Colon (tissue), 2 donors: Measurements from ENCODE around the gene LEFTY1.
"Not testable (repeated sequence)": the region's sequence is repeated elsewhere in the genome, so short reads cannot be mapped to it uniquely, and the experiment has no call there.

Experiments used
- FAIRE-seq: peaks from 2 replicates; lab custom pipeline; 2012; peaks lifted over from hg19 to GRCh38; lab: Jason Lieb, UNC
- donor health status: control.
- donor health status: control.

LEFTY1 gene

DNA sequence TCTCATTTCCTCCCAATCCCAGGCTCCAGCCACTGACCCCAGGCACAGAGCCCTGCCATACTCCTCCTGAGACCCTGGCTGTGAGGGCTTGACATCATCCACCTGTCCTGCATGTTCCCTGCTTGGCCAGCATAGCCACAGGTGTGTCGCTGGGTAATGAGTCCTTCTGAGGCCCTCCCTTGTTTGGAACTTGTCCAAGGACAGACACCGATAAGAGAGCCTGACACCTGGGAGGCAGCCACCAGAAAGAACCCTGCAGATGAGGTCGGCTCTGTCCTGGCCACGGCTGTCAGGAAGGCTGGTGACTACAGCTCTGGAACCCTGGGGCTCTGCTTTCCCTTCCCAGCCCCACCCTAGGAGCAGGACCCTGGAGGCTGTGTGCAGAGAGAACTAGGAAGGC is 41.3 kb downstream of the LEFTY1 start:
- FAIRE-seq = no peak

DNA sequence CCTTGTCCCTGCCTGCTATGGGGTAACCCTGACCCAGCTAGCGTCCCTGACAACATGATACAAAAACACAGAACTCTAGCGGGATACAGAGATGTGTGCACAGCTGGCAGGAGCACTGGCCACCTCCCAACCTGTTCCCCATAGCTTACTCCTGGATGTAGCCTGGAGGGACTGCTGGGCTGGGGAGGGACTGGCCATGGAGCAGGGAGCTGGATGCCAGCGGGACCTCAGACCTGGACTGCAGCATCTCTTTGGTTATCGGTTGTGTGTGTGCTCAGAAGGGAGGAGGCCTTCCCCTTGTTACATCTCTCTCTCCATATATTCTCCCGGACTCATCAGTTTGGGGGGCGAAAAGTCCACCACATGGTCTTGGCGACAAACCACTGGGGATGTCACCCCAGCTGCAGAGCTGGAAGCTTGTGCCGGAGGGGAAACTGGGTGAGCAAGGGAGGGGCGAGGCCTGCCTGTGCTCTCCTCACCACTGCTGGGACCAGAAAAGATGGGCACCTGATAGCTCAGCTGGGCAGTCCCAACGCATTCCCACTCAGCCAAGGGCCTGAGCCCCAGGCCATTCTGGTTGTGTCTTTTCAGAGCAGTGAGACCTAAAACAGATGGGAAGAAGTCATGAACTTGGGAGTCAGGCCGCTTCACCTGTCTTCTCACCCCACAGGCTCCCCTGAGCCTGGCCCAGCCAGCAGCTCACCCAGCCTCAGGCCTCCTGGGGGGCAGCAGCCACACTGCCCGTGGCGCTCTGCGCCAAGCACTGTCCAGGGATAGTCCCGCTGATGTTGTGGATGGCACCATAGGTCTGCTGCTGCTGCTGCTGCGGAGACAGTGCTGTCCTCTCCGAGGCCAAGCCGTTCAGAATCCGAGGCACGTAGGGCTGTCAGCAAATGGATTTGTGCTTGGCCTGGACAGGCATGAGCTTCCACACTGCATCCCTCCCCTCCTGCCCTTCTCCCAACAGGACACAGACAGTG is 42.3 kb downstream of the LEFTY1 start:
- no peak for FAIRE-seq

- no peak for FAIRE-seq
Observed at GRCh38 chr1:225845571-225846259, 43.2 kb downstream of the LEFTY1 start.

DNA sequence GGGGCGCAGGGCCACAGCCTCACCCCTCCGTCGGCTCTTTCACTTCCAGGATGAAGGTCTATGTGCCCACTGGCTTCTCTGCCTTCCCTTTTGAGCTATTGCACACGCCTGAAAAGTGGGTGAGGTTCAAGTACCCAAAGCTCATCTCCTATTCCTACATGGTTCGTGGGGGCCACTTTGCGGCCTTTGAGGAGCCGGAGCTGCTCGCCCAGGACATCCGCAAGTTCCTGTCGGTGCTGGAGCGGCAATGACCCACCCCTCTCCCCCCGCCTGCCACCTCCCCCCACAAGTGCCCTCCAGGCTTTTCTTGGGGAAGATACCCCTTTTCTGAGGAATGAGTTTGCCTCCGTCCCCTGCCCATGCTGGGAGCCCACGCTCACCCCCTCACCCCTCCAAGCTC is 43.8 kb downstream of the LEFTY1 start:
- no peak for FAIRE-seq

DNA sequence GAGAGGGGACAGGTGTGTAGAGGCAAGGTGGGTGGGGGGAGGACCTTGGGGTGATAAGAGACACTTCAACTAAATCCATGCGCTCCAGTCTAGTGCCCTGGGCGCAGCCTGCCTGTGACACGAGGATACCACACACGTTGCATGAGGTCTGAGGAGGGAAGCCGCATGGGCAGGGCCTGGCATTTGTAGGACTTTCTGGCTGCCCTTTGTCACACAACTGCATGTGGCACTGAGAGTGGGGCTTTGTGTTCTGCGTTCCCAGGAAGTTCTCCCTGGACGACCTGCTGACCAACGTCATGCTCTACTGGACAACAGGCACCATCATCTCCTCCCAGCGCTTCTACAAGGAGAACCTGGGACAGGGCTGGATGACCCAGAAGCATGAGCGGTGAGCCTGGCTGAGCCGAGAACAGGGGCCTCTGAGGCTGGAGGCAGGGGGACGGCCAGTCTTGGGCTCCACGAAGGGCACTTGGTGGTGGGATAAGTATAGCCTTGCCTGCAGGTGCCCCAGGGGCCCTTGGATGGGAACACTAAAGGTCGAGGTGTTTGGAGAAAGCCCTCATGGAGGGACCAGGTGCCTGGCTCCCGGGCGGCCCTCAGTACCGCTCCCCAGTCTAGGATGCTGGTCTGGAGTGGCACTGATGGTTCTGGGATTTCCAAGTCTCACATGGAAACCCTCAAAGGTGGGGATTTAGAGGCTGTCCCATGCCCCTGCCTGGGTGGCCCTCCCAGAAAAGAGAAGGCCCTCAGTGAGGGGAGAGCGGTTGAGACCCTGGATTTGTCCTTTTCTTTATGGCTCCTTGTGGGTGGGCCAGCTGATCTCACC is 44.5 kb downstream of the LEFTY1 start:
- no peak for FAIRE-seq

DNA sequence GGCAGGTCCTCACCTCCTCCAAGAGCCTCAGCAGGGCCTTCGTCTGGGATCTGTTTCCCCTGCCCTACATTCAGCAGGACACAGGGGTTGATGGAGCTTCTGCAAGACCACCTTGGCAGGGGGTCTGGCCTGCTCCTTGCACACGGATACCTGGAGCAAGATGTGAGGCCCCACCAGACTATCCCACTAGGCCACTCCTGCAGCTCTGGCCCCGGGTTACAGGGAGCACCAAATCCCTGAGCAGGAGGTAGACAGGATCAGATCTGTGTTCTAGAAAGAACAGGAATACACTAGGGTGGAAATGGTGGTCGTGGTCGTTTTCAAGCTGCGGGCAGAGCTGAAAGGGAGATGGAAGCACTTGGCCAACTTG is 45.5 kb downstream of the LEFTY1 start:
- FAIRE-seq = no peak

DNA sequence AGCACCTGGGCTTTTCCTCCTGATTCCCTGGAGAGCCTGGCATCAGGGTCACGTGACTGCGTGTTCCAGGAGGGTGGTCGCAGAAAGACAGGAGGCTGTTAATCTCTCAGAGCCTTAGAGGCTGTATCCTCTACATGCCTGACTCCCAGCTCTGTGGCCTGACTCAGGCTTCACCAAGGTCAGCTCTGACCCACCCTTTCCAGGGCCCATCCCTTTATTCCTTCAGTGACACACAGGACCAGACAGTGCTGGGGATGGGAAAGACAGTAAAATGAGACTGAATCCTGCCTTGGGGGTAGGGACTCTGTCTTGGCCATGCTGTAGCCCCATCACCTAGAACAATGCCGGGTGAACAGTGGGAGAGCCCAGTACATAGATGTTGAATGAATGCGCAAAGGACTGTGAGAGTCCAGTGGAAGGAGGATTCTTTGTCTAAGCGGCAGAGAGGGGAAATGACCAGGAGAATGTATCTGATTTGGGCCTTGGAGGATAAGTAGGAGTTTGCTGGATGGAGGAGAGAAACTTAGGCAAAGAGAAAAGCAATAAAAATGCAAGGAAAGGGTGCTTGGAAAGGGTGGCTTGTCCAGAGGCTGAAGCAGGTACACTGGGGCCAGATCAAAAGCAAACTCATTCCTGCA is 46.0 kb downstream of the LEFTY1 start:
- FAIRE-seq = no peak

DNA sequence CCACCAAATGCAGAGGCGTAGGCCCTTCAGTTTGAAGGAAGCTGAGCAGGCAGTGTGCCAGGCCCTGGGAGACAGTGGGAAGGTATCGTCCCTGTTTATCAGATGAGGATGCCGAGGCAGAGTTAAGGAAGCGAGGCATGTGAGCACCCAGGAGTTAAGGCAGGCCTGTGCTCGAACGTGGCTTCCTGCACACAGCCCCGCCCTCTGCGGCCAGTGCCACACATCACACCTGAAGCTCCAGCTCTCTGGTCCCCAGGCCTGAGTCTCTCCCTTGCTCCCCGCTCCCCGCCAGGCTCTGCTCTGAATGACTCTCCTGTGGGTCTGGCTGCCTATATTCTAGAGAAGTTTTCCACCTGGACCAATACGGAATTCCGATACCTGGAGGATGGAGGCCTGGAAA is 46.9 kb downstream of the LEFTY1 start:
- no peak for FAIRE-seq

DNA sequence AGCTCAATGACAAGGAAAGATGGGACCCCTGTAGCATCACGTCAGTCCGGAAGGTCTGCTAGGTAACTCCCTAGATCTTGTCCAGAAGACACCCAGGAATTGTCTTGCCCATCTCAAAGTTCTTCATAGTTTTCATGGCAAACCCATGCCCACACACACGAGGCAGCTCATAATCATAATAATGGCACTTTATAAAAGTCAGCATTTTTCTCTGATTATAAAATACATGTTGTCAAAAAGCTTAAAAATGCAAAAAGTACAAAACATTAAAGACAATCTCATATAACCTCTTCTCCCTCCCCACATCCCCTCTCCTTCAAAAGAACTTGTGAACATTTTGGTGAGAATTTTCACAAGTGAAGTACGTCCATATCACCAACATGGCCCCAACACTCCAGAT is 48.2 kb downstream of the LEFTY1 start:
- no peak for FAIRE-seq

- FAIRE-seq = no peak
Observed at GRCh38 chr1:225840223-225840610, 48.7 kb downstream of the LEFTY1 start.

- no peak for FAIRE-seq
Observed at GRCh38 chr1:225838793-225839192, 50.2 kb downstream of the LEFTY1 start.

DNA sequence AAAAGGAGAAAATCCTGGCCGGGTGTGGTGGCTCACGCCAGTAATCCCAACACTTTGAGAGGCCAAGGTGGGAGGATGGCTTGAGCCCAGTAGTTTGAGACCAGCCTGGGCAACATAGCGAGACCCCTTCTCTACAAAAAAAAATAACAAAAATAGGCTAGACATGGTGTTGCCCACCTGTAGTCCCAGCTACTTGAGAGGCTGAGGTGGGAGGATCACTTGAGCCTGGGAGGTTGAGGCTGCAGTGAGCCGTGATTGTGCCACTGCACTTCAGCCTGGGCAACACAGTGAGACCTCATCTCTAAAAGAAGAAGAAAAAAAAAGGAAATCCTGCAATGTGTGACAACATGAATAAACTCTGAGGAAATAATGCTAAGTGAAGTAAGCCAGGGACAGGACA is 52.6 kb downstream of the LEFTY1 start:
- FAIRE-seq = not testable (repeated sequence)
